Epithelial cell of prostate (primary cell): ENCODE data around the gene HMGN2.

ENCODE experiments used
- DNase-seq: peaks from one replicate; pipeline ENCODE4 v3.0.0-alpha.2; 2011; ENCODE audit warnings: low read depth, low spot score
- H3K27ac ChIP-seq: fragments of 450-650 bp; 2 replicates; pipeline ENCODE4 v1.5.1; 2017; ENCODE audit warnings: mild to moderate bottlenecking

HMGN2 gene

DNA sequence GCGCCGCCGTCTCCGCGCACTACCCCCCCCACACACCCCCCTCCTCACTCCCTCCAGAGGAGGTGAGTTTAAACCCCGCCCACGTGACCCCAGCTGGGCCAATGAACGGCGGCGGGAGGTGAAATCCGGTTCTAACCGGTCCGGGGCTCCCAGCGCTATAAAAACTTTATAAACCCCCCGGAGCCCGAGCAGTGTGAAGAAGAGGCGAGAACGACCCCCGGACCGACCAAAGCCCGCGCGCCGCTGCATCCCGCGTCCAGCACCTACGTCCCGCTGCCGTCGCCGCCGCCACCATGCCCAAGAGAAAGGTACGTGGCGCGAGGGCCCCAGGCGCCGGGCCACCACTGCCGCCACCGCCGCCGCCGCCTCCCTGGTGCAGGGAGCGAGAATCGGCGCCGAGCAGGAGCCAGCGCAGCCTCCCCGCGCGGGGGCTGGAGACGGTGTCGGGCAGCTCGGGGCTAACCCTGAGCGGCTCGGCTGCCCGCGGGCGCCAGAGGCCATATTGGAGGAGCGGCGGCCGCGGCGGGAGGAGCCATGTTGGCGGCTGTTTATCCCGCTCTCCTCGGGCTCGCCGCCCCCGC, at the start of gene HMGN2:
TSS of gene HMGN2 (plus strand) at position 121 of the 581 bp plus-strand sequence. CDS start at position 294, 173 bp downstream.
- no peak for DNase-seq
- H3K27ac ChIP-seq: peak within 1 kb of the TSS; percentile 93

DNA sequence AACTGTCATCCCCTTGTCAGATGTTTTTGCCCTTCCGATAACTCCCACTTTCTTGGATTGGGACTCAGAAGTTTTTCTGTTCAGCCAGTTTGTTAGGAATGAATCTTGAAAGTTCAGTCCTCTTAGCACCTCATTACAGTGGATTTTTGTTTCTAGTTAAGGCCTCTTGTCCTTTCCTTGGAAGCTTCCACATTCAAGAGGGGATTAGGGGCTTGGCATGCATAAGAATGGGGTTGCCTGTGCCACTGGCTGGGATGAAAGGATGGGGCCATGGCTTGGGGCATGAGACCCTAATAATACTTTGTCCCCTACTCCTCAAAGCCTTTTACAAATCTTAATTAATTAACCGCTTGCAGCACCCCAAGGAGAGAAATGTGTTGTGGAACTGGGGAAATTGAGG, 42.5 kb upstream of the HMGN2 start:
- no peak for DNase-seq
- H3K27ac ChIP-seq: no peak overlapping the region

DNA sequence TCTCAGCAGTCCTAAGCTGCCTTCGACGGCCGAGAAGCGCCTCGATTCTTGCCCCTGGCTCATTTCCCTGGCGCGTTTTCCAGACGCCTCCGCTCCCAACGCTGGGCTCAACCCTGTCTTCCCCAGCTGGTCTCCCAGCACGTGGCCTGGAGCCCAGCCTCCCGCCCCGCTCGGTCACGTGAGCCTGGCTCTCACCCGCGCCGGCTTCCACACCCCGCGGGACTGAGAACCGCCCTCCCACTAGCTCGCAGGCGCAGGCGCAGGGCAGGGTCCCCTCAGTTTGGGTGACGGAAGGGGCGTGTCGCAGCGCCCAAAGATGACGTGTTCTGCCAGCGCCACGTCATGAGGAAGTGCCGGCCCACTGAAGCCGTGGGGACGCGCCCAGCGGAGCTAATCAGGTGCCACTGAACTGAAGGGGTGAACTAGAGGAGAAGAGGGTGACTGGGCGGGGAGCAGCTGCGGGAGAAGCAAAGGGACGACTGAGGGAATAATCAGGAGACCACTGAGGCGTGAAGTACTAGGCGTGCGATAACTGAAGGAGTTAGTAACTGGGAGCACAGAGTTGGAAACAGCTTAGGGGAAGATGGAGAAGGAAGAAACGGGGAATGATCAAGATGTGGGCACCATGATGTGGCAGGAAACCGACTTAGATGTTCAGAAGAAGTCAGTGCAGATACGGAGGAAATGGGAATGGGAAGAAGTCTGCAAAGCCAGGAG, 40.1 kb upstream of the HMGN2 start, which contains the start of gene DHDDS:
TSS of gene DHDDS (plus strand) at position 343 of the 717 bp plus-strand sequence. CDS start 625 bp downstream, outside the sequence.
- DNase-seq: peak; percentile 88
- H3K27ac ChIP-seq: peak within 1 kb of the TSS; percentile 69

DNA sequence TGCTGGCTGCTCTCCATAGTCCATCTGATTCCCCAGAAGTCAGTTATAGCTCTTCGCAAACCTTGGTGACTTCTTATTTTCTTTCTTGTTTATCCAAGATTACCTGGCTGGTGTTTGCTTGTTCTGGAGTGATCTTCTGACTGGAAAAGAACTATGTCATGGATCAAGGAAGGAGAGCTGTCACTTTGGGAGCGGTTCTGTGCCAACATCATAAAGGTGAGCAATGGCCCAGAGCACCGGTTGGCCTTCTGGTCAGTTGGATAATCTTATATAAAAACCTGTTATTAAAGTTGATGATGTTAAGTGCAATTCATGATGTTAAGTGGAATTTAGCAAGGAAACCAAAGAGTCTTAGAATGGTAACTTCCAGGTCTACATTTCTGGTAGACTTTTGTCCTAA, 39.4 kb upstream of the HMGN2 start:
- DNase-seq: no peak
- H3K27ac ChIP-seq: peak overlapping the region; percentile 69

DNA sequence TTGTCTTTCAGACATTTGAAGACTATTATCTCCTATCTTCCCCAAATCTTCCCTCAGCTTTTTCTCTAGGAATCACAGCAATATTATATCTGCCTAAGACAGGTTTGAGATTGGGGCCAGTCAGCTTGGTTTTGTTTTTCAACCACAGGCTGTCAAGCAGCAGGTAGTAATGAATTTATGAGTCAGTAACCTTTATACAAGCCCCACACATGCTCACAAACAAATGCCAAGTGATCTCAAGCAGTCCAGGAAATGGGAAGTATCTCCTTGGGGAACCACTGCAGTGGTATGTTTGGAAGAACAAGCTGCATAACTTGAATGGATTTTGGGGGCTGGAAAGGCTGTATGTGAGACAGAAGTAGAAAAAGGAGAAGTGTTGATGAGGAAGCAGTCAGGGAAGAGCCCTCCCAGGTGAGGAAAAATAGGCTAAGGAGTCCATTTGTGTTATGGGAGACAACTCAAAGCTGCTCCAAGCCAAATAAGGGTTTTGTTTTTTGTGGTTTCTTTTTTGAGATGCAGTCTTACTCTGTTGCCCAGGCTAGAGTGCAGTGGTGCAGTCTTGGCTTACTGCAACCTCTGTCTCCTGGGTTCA, 38.0 kb upstream of the HMGN2 start:
- DNase-seq: peak; percentile 3
- H3K27ac ChIP-seq: no peak overlapping the region

DNA sequence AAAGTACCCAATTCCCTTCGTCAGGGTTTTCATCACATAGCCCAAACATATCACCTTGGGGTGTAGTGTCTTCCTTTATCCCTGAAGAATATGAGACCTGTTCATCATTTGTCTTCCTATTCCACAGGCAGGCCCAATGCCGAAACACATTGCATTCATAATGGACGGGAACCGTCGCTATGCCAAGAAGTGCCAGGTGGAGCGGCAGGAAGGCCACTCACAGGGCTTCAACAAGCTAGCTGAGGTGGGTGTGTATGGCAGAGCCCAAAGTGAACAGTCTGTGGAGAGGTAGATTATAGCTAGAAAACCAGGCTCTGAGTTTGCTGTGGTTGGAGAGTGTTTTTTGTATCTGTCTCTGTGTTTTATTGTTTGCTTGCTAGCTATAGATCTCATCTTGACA, 34.2 kb upstream of the HMGN2 start:
- H3K27ac ChIP-seq: no peak overlapping the region
- no peak for DNase-seq

DNA sequence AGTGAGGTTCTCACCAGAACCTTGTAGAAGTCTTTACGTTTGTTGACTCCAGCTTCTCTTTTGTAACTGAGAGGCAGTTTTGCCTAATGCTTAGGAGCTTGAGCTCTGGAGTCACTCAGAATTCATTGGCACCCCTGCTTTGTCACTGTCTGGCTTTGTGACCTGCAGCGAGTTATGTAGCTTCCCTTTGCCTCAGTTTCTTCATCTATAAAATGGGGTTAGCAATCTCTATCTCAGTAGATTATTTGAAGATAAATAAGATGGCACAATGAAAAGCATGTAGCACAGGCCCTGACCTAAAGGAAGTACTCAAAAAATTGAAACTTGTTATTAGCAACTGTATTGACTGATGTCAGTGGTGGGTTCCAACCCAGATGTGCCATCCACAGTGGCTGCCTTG, 32.0 kb upstream of the HMGN2 start:
- DNase-seq: no peak
- no peak overlapping the region for H3K27ac ChIP-seq

DNA sequence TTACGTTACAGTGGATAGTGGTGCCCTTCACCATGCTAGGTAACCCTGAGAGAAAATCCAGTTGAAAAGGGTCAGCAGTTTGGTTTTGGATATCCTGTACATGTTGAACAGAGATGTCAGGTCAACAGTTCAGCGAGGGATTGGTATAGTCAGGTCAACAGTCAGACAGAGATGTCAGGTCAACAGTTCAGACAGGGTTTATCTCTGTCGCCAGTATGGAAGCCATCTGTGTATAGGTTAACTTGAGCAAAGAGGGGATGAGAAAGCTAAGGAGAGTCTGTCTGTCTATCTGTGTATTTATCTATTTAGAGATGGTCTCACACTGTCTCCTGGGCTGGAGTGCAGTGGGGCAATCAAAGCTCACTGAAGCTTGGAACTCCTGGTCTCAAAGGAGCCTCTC, 22.4 kb upstream of the HMGN2 start:
- H3K27ac ChIP-seq: no peak overlapping the region
- no peak for DNase-seq

DNA sequence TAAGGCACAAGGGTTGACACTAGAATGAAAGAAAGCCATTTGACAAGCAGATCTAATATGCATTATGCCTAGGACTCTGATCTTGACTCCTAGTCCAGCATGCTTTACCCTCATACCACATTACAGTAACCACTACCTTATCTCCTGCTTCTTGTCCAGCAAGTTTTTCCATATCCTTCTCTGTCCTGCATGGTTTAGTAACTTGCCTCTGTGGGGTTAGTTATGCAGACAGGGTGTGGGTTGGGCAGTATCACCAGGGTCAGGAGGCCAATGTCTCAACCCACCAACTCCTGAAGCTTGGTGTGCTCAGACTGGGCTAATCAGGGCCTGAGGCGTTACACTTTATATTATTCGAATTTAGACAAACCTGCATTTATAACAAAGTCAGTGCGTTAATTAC, 21.3 kb upstream of the HMGN2 start:
- no peak for DNase-seq
- H3K27ac ChIP-seq: no peak overlapping the region

DNA sequence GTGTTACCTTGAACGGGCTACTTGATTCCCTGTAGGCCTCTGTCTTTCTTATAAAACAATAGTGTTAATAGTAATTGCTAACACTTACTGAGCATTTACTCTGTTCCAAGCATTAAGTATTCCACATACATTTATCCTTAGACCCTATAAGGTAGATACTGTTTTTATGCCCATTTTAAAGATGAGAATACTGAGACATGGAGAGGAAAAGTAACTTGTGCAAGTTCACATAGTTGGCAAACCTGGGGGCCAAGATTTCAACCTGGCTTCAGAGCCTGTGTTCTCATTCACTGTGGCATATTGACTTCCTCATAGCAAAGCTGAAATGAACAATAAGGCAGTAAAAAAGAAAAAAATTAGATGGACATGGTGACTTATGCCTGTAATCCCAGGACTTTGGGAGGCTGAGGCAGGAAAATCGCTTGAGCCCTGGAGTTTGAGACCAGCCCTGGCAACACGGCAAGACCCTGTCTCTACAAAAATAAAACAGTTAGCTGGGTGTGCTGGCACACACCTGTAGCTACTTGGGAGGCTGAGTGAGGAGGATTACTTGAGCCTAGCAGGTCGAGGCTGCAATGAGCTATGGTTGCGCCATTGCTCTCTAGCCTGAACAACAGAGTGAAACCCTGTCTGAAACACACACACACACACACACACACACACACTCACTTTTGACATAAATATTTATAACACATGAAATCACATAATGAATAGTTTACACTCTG, 19.6 kb upstream of the HMGN2 start:
- no peak overlapping the region for H3K27ac ChIP-seq
- no peak for DNase-seq

DNA sequence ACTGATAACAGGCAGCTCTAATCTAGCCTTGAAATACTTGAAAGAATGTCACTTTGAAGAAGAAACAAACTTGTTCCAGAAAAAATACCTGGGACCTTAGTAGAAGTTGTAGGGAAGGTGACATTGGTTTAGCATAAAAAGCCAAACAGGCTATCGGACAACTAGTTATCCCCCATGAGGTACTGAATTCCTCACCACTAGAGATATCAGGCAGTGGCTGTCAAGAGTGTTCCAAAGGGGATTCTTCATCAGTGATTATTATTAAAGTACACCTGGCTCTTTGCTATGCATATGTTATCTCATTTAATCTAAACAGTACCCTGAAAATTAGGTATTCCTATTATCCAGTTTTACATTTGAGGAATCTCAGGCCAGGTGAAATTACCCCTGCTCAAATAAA, 13.1 kb upstream of the HMGN2 start:
- DNase-seq: no peak
- no peak overlapping the region for H3K27ac ChIP-seq

DNA sequence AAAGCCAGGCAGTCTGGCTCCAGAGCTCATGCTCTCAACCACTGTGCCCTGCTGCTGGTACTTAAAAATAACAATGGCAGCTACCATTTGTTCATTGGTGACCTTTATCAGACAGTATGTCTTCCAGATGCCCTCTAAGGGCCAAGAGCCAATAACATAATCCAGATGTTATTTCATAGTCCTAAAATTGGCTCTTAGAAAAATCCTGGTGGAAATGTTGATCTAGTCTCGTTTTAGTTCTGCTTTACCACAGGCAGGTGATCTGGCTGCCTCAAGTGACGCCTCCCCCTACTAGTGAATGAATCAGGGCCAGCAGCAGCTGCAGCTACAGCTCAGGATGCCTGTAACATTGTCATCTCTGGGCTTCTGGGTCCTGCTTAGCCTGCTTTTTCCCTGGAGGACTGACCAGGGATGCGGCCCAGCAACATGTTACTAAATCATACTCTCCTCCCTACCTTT, 12.6 kb upstream of the HMGN2 start:
- H3K27ac ChIP-seq: no peak overlapping the region
- DNase-seq: no peak

DNA sequence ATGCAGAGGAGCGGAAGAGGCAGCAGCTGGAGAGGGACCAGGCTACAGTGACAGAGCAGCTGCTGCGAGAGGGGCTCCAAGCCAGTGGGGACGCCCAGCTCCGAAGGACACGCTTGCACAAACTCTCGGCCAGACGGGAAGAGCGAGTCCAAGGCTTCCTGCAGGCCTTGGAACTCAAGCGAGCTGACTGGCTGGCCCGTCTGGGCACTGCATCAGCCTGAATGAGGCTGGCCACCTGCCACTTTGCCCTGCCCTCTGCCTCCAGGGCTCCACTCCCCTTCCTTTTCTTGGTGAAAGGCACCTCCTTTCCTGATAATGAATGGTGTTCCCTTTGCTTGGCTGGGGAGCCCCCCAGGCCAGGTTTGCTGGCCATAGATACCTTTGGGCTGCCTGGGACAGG, 3.3 kb upstream of the HMGN2 start:
- H3K27ac ChIP-seq: no peak overlapping the region
- no peak for DNase-seq

DNA sequence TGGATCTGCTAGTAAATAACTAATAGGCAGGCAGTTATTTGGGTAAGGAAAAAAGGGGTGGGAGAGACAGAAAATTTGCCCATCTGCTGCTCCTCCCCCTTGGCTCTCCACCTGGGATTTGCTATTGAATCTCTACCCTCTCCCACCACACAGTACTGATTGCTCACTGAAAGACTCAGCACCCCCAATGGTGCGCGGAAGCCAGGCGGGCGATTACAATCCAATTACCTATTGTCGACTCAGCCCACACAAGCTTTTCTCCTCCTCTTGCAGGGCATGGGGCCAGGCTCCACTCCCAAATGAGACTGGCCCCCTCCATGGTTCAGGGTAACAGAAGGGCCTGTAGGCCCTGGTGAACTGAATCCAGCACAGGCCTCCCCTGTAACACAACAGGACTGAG, 2.7 kb upstream of the HMGN2 start:
- no peak for DNase-seq
- no peak overlapping the region for H3K27ac ChIP-seq

DNA sequence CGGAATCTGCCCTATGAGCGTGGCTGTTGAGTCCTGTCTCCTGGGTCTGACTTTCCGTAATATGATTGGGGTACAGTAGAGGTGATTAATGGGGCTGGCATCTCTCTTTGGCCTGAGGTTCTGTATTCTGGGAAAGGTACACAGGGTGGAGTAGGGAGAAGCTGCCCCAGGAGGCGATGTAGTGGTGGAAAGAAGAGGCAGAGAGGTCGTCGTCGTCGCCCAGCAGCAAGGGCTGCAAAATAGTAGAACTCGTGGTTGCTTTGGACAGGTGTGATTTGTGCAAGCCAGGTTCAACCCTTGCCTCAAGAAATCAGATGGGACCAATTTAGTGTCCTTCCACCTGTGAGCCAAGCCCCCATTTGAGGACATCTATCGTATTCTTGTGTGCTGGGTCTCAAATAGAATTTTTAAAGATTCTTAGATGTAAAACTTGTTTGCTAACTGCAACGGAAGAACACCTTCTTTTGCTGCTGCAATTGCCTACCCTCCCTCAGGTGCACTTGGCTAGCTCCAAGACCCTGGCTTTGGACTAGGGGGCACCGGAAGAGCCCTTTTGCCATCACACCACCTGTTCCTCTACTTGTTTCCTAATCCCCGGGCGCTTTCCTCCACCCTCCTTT, 1.3 kb upstream of the HMGN2 start:
- DNase-seq: no peak
- peak overlapping the region; percentile 22 for H3K27ac ChIP-seq

DNA sequence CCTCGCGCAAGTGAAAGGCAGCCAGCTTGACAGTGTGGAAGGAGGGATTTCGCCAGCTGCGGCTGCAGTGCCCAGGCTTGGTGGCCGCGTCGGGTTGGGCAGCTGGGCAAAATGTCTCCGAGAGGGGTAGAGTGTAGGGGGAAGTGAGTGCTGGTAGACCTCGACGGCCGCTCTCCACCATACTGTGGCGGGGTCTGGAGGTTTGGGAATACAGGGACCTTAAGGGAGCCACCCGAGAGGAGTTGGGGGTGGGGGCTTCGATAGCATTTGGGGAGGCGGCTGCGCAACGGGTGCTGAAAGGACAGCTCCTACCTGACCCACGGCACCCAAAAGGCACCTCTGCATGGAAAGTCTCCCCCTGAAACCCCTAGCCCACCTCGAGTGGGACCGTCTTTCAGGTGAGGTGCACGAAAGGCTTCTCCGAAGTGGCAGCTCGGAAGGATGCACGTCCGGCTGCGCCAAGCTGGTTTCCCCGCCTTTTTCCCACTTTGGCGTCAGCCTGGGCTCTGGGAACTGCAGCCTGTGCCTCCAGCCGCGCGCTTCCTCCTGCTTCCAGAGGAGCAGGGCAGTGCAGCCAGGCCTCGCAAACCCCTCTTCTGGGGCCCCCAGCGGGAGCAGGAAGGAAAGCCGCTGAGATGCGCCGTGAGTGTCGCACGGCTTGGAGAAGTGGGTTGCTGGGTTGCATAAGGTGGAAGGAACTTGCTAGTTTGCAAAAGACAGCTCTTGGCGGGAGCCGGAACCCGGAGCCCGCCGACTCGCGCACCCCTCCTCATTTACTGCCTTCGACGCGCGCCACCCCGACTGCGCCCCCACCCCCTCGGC, 531 bp upstream of the HMGN2 start:
- no peak for DNase-seq
- peak overlapping the region; percentile 93 for H3K27ac ChIP-seq

DNA sequence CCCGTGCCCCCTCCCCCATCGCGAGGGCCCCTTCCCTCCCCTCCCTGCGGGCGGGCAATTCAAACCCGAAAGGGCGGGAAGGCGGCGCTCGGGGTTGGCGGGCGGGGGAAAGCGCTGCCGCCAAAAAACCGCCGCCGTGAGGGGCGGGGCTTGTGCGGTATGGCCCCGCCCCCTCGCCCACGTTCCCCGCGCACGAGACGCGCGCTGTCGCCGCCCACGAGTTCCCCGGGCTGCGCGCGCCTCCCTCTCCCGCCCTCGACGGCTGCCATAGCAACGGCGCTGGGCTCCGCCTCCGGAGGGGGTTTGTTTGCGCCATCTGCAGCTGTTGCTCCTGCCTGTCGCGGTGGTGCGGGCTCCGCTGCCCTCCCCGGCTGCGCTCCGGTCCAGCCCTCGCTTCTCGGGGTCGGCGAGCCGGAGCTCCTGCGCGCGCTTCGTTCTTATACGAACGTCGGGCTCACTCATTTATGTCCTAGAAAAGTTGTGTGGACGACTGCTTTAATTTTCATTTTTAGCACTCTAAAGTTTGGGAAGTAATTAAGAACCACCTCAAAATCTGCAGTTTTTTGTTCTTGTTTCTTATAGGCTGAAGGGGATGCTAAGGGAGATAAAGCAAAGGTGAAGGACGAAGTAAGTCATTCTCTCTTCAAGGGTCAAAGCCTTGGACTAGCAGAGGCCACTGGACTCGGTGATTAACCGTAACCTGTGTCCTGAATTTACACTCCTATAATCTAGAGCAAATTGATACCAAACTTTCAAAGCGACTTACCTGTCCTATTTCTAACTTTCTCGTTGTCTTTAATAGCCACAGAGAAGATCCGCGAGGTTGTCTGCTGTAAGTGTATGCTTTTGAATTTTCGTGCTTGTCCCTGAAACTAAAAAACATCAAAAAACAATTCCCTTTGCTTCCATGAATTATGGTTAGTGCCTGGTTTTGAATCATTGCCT, 933 bp downstream of the HMGN2 start:
- H3K27ac ChIP-seq: peak overlapping the region; percentile 93
- peak; percentile 31 for DNase-seq

DNA sequence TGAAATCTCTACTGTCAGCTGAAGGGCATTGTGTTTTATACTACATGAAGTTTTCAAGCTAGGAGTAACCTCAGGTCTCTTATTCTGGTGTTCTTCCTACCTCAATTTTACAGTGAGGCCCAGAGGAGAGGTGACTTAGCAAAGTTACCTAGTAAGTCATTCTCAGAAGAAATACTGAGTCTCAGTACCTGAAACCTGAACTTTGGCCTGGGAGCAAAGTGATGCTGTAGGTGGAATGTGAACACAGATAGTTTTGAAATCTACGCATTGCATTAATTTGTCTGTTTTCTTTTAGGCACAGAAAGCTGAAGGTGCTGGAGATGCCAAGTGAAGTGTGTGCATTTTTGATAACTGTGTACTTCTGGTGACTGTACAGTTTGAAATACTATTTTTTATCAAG, 2.6 kb downstream of the HMGN2 start:
- no peak overlapping the region for H3K27ac ChIP-seq
- no peak for DNase-seq

DNA sequence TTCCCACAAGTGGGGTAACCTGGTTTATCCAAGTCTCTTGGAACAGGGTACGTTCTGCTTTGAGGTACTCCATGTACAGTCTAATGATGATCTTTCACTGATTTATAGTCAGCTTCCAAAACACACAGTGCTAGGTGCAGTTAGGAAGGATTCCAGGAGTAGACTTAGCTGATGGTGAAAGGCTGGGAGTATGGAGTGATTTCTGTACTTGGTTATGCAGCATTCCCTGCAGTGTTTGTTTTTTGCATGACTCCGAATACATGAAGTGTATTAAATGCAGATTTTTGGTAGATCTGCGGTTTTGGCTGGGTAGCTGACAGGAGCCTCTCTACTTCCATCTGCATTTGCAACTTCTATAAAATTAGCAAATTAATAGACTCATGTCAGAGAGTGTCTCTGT, 3.7 kb downstream of the HMGN2 start:
- H3K27ac ChIP-seq: no peak overlapping the region
- no peak for DNase-seq
